T-cell (primary cell): Measurements from ENCODE around the gene CCBE1. TPM values are rescaled to one million over a fixed set of nuclear protein-coding genes. Genes with fewer than 3 reads are reported as not detected.

Source experiments
- ATAC-seq, 4 experiments: fragments of 200-7000 bp in 3 of 4; fragments of 150-1000 bp in 1 of 4; cut with Tn5 transposase; replicated peaks in 1 of 4; 1 replicate in 3 of 4; 2 replicates in 1 of 4; pipeline ENCODE4 v1.10.0; 2021; ENCODE audit warnings: moderate library complexity in 3 of 4, mild to moderate bottlenecking in 2 of 4, moderate number of reproducible peaks in 1 of 4
- CTCF ChIA-PET, 2 donors: fragments of 300-600 bp; sonication (Branson Sonifier 250); formaldehyde crosslinking; loops; one replicate each; lab custom pipeline; 2022; ENCODE audit warnings: antibody characterized with exemption in 2 of 2; lab: Charles Lee
- POLR2A ChIA-PET, 2 donors: fragments of 300-600 bp; sonication (Branson Sonifier 250); formaldehyde crosslinking; loops; one replicate each; lab custom pipeline; 2022; ENCODE audit warnings: antibody characterized with exemption in 2 of 2; lab: Charles Lee
- DNase-seq, 35 experiments: peaks; one replicate each; pipeline versions ENCODE4 v3.0.0 to v3.0.0-alpha.2; 2013 to 2023
- H3K27ac ChIP-seq: one replicate; pipeline ENCODE4 v1.5.1; 2013; ENCODE audit warnings: low read length
- H3K27me3 ChIP-seq, 2 experiments: replicated peaks in 1 of 2; 1 replicate in 1 of 2; 2 replicates in 1 of 2; pipeline versions ENCODE4 v1.6.1 to v1.7.0; 2013; ENCODE audit warnings: low read length in 1 of 2, mixed read lengths in 1 of 2; ENCODE audit not compliant: control insufficient read depth in 2 of 2, insufficient read depth in 2 of 2; ENCODE audit errors: extremely low read depth in 1 of 2
- H3K36me3 ChIP-seq, 2 donors: 1 replicate in 1 of 2; 2 replicates in 1 of 2; pipeline versions ENCODE4 v1.6.1 to v1.7.0; 2013; ENCODE audit warnings: low read length in 1 of 2; ENCODE audit not compliant: control insufficient read depth in 2 of 2, insufficient read depth in 1 of 2; ENCODE audit errors: extremely low read depth in 1 of 2
- H3K4me1 ChIP-seq, 2 experiments: 1 replicate in 1 of 2; 2 replicates in 1 of 2; pipeline versions ENCODE4 v1.6.1 to v1.7.0; 2013; ENCODE audit warnings: low read length in 2 of 2, mixed read lengths in 1 of 2; ENCODE audit not compliant: insufficient read depth in 2 of 2, control insufficient read depth in 1 of 2; ENCODE audit errors: extremely low read depth in 1 of 2
- H3K4me3 ChIP-seq, 2 donors: 1 replicate in 1 of 2; 2 replicates in 1 of 2; pipeline versions ENCODE4 v1.5.1 to v1.7.0; 2013; ENCODE audit warnings: mild to moderate bottlenecking in 2 of 2, low read length in 1 of 2, moderate library complexity in 1 of 2; ENCODE audit not compliant: control insufficient read depth in 1 of 2; ENCODE audit errors: extremely low read depth in 1 of 2
- H3K9me3 ChIP-seq: 2 replicates; pipeline ENCODE4 v1.7.0; 2013
- H3K27ac Mint-ChIP-seq, 2 donors: one replicate each; pipeline ENCODE4 v1.8.0; 2020 to 2021; ENCODE audit warnings: mild to moderate bottlenecking in 2 of 2, mixed read lengths in 2 of 2
- H3K27me3 Mint-ChIP-seq, 2 donors: one replicate each; pipeline ENCODE4 v1.8.0; 2021 to 2022; ENCODE audit warnings: mixed read lengths in 2 of 2
- H3K36me3 Mint-ChIP-seq: one replicate; pipeline ENCODE4 v1.8.0; 2021; ENCODE audit warnings: mixed read lengths
- H3K4me1 Mint-ChIP-seq, 3 donors: one replicate each; pipeline ENCODE4 v1.8.0; 2020 to 2022; ENCODE audit warnings: mixed read lengths in 3 of 3, mild to moderate bottlenecking in 1 of 3
- H3K4me3 Mint-ChIP-seq, 3 donors: one replicate each; pipeline ENCODE4 v1.8.0; 2020 to 2022; ENCODE audit warnings: mild to moderate bottlenecking in 3 of 3, mixed read lengths in 3 of 3, moderate library complexity in 3 of 3
- H3K9me3 Mint-ChIP-seq, 3 donors: one replicate each; pipeline ENCODE4 v1.8.0; 2020 to 2022; ENCODE audit warnings: mixed read lengths in 3 of 3
- WGBS: methylation state at CpG from one replicate; pipeline ENCODE4 v1.1.5; 2013; ENCODE audit warnings: missing lambda C conversion rate; ENCODE audit not compliant: insufficient coverage; 5-methylcytosine and 5-hydroxymethylcytosine counted together
- total RNA-seq, 35 experiments: library from RNA in 6 of 35; stranded (reverse) in 6 of 35; fragments of 120-200 nt in 1 of 35; gene quantifications; one replicate each; pipeline versions ENCODE4 v1.2.1 to v1.2.4 and lab custom pipeline; 2013 to 2026

Gene CCBE1
- total RNA-seq, 5 donors from 2014 or later (not counting 1 experiment from before 2014, with no cell fraction given): 0.07 to 0.32 (median 0.29) TPM; not detected in 2

DNA sequence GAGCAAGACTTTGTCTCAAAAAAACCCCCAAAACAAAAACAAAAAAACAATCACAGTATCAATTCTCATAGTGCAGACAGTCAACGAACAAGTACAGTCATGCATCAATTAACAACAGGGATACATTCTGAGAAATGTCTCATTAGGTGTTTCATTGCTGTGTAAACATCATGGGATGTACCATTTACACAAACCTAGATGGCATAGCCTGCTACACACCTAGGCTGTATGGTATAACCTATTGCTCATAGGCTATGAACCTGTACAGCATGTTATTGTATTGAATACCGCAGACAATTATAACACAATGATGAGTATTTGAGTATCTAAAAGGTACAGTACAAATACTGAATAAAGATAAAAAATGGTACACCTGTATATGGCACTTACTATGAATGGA lies 270.4 kb downstream of the CCBE1 start:
- Histone ChIP-seq H3K27ac (no peak overlapping the region), H3K4me3 (no peak overlapping the region), H3K4me1 (no peaks in the 10 kb centered on the region), H3K27me3 (peaks cover 0 to 3% of the 10 kb centered on the region in 2 experiments), H3K36me3 (no peaks in the 10 kb centered on the region), H3K9me3 (no peaks in the 10 kb centered on the region)
- H3K27me3 Mint-ChIP-seq: peaks cover 5 to 6% of the 10 kb centered on the region in 2 donors
- no peaks in the 10 kb centered on the region for H3K9me3 Mint-ChIP-seq
- ChIA-PET POLR2A (no interaction called here), CTCF (no interaction called here)
- no peaks in the 10 kb centered on the region for H3K4me1 Mint-ChIP-seq
- no peak for DNase-seq
- no peak overlapping the region for H3K27ac Mint-ChIP-seq
- WGBS: no CpG with 5 or more reads among the region's 2 CpGs
- no peak overlapping the region for H3K4me3 Mint-ChIP-seq
- ATAC-seq: no peak
- H3K36me3 Mint-ChIP-seq: no peaks in the 10 kb centered on the region

DNA sequence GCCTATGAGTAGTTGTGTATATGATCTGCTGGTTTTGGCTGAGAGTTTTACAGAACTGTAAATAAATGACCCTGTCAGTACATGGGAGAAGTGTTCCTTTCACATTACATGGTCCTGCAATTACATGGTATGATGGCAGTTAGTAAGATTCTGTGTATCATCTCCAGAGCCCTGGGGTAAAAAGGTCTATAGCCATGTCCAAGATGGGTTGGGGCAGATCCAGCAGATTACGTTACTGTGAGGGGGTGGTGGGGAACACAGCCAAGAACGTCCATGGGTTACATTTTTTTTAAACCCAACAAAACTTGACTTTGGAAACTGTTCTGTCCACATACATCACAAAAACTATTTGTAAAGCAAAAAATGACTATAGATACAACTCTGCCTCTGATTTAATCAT lies 274.0 kb downstream of the CCBE1 start:
- Histone ChIP-seq H3K36me3 (no peaks in the 10 kb centered on the region), H3K4me3 (no peak overlapping the region), H3K27me3 (peaks cover 0 to 13% of the 10 kb centered on the region in 2 experiments), H3K4me1 (no peaks in the 10 kb centered on the region), H3K9me3 (no peaks in the 10 kb centered on the region), H3K27ac (no peak overlapping the region)
- Mint-ChIP-seq H3K36me3 (no peaks in the 10 kb centered on the region), H3K4me3 (no peak overlapping the region), H3K27ac (no peak overlapping the region), H3K27me3 (peaks cover 18 to 22% of the 10 kb centered on the region in 2 donors), H3K9me3 (no peaks in the 10 kb centered on the region), H3K4me1 (no peaks in the 10 kb centered on the region)
- ChIA-PET CTCF (no interaction called here), POLR2A (no interaction called here)
- WGBS: no CpG with 5 or more reads among the region's 2 CpGs
- ATAC-seq: no peak
- no peak for DNase-seq

DNA sequence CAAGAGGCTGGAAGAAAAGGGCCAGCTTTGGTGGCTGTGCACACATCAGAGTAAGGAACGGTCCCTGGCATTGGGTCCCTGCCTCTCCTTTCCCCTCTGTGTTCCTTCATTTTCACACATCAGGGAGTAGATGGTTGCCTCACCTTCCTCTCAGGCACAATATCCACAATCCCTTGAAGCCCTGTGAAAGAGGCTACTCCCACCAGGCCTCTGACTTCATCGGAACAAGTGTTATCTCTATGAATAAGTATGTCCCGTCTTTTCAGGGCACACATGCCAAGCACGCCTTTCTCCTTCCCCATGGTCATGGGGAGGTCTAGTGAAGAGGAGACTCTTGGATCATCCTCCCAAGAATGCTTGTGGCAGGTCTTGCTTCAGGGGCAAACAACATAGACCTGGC lies 277.0 kb downstream of the CCBE1 start:
- Mint-ChIP-seq H3K27me3 (peaks cover 24 to 32% of the 10 kb centered on the region in 2 donors), H3K27ac (no peak overlapping the region), H3K4me3 (no peak overlapping the region), H3K4me1 (no peaks in the 10 kb centered on the region), H3K36me3 (no peaks in the 10 kb centered on the region), H3K9me3 (no peaks in the 10 kb centered on the region)
- no peaks in the 10 kb centered on the region for H3K9me3 ChIP-seq
- no peak for ATAC-seq
- peaks cover 0 to 14% of the 10 kb centered on the region in 2 experiments for H3K27me3 ChIP-seq
- H3K4me1 ChIP-seq: no peaks in the 10 kb centered on the region
- no peak overlapping the region for H3K27ac ChIP-seq
- H3K36me3 ChIP-seq: no peaks in the 10 kb centered on the region
- POLR2A ChIA-PET: interaction anchor here in 1 of 2 donors (0.7 kb wide), 1 partner anchor 1368 kb away, joined by 3 read pairs; no protein-coding TSS in a partner anchor
- CTCF ChIA-PET: no interaction called here
- WGBS: 60% methylated on average over 1 of the region's 4 CpGs
- no peak for DNase-seq
- H3K4me3 ChIP-seq: no peak overlapping the region

DNA sequence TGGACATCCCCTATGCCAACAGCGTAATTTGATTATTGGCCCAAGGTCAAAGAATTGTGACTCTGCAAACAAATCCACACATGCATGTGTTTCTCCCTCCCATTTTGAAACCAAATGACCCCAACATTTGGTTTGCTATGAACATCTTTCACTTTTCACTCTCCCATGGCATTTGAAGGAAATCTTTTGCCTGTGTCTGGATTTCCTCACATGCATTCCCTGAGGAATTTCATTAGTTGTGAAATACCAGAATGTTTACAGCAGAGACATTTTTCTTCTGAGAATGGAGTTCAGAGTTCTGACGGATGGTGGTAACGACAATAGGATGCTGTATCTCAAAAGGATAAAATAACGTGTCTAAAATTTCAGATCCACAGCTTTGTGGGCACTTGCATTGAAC lies 277.8 kb downstream of the CCBE1 start:
- Histone ChIP-seq H3K4me1 (no peaks in the 10 kb centered on the region), H3K9me3 (no peaks in the 10 kb centered on the region), H3K27ac (no peak overlapping the region), H3K36me3 (no peaks in the 10 kb centered on the region), H3K27me3 (peaks cover 0 to 19% of the 10 kb centered on the region in 2 experiments), H3K4me3 (no peak overlapping the region)
- H3K36me3 Mint-ChIP-seq: no peaks in the 10 kb centered on the region
- H3K27me3 Mint-ChIP-seq: peaks cover 29 to 34% of the 10 kb centered on the region in 2 donors
- ATAC-seq (no peak), DNase-seq (no peak)
- WGBS: 80% methylated on average over 3 of the region's 4 CpGs
- ChIA-PET POLR2A (no interaction called here), CTCF (no interaction called here)
- H3K9me3 Mint-ChIP-seq: no peaks in the 10 kb centered on the region
- no peak overlapping the region for H3K4me3 Mint-ChIP-seq
- H3K4me1 Mint-ChIP-seq: no peaks in the 10 kb centered on the region
- H3K27ac Mint-ChIP-seq: no peak overlapping the region

DNA sequence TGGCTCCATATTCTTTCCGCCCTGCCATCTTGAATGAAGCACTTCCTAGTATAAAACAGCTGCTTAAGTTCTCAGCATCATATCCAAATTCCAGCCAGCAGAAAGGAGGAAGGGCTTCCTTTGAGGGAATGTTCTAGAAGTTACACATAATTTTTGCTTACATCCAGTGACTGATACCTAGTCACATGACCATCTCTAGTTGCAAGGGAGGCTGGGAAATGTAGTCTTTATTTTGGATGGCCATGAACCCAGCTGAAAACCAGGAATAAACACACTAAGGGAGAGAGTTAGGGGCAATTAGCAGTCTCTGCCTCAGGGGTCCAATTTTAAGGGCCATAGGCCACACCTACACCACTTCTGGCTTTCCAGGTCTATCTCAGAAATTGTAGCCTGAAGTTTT lies 280.4 kb downstream of the CCBE1 start:
- DNase-seq: no peak
- ChIA-PET CTCF (no interaction called here), POLR2A (no interaction called here)
- Mint-ChIP-seq H3K27ac (no peak overlapping the region), H3K27me3 (peaks cover 45% of the 10 kb centered on the region in 2 donors), H3K4me3 (no peak overlapping the region), H3K9me3 (no peaks in the 10 kb centered on the region), H3K36me3 (no peaks in the 10 kb centered on the region), H3K4me1 (no peaks in the 10 kb centered on the region)
- Histone ChIP-seq H3K4me3 (no peak overlapping the region), H3K36me3 (no peaks in the 10 kb centered on the region), H3K9me3 (no peaks in the 10 kb centered on the region), H3K27me3 (peaks cover 0 to 20% of the 10 kb centered on the region in 2 experiments), H3K4me1 (no peaks in the 10 kb centered on the region), H3K27ac (no peak overlapping the region)
- ATAC-seq: no peak
- no CpG with 5 or more reads among the region's 1 CpG for WGBS

DNA sequence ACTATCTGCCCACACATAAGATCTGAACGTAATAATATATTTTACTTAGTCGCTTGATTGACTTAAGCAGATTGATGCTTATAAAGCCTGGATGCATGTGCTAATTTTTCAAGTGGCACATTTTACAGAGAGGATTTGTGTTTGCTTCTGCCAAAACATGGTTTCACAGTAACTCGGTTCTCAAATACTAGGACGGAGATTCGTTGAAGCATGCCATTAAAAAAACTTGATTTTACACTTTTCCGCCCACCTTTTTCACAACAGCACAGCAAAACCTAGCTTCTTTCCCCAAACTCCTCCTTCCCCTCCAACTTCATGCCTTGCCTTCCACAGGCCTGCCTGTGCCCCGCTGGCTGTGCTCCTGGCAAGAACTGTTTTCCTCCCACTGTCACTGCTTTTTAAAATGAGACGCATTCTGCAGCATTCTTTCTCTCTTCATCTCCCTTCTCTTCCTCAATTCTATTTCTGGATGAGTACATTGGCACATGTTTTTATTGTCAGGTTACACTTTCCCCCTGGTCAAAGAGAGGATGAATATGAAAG lies 283.0 kb downstream of the CCBE1 start:
- H3K4me3 Mint-ChIP-seq: no peak overlapping the region
- no peaks in the 10 kb centered on the region for H3K9me3 Mint-ChIP-seq
- Histone ChIP-seq H3K4me3 (no peak overlapping the region), H3K27ac (no peak overlapping the region), H3K36me3 (no peaks in the 10 kb centered on the region), H3K27me3 (peaks cover 0 to 10% of the 10 kb centered on the region in 2 experiments), H3K9me3 (no peaks in the 10 kb centered on the region), H3K4me1 (no peaks in the 10 kb centered on the region)
- WGBS: 85% methylated on average over 4 of the region's 8 CpGs
- peaks cover 40 to 43% of the 10 kb centered on the region in 2 donors for H3K27me3 Mint-ChIP-seq
- ChIA-PET POLR2A (no interaction called here), CTCF (interaction anchor here in 1 of 2 donors (0.6 kb wide), 1 partner anchor 60 kb away, joined by 6 read pairs; no protein-coding TSS in a partner anchor)
- no peak for DNase-seq
- H3K36me3 Mint-ChIP-seq: no peaks in the 10 kb centered on the region
- H3K4me1 Mint-ChIP-seq: no peaks in the 10 kb centered on the region
- H3K27ac Mint-ChIP-seq: no peak overlapping the region
- ATAC-seq: no peak
